ENCODE data around the gene NDUFB5.

DNA sequence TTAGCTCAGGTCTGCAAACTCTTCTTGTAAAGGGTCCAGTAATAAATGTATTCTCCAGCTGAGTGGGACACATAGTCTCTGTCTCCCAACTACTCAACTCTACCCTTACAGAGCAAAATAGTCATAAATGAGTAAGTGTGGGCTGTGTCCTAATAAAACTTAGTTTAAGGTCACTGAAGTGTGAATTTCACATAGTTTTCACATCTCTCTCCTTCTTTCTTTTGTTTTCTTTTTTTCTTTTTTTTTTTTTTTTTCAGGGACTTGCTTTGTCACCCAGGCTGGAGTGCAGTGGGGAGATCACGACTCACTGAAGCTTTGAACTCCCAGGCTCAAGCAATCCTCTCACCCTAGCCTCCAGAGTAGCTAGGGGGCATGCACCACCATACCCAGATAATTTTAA is 43.8 kb upstream of the NDUFB5 start:
- TF ChIP-seq, protein P1, sequence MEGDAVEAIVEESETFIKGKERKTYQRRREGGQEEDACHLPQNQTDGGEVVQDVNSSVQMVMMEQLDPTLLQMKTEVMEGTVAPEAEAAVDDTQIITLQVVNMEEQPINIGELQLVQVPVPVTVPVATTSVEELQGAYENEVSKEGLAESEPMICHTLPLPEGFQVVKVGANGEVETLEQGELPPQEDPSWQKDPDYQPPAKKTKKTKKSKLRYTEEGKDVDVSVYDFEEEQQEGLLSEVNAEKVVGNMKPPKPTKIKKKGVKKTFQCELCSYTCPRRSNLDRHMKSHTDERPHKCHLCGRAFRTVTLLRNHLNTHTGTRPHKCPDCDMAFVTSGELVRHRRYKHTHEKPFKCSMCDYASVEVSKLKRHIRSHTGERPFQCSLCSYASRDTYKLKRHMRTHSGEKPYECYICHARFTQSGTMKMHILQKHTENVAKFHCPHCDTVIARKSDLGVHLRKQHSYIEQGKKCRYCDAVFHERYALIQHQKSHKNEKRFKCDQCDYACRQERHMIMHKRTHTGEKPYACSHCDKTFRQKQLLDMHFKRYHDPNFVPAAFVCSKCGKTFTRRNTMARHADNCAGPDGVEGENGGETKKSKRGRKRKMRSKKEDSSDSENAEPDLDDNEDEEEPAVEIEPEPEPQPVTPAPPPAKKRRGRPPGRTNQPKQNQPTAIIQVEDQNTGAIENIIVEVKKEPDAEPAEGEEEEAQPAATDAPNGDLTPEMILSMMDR (IDR thresholded peaks at IDR 0.05; ENCODE audit: low read depth, low read length) = no peak
- no peak for TF ChIP-seq EZH2phosphoT487 (IDR thresholded peaks at IDR 0.05; ENCODE audit: low read depth)
